IPS DF 4.7 (cell line): ENCODE measurements around the gene MYDGF.
"Not testable (repeated sequence)": the region's sequence is repeated elsewhere in the genome, so short reads cannot be mapped to it uniquely, and the experiment has no call there.

ENCODE experiments used
- DNase-seq: peaks from one replicate; pipeline ENCODE4 v3.0.0-alpha.2; 2013; ENCODE audit warnings: low spot score; ENCODE audit errors: extremely low read depth

Gene MYDGF

DNA sequence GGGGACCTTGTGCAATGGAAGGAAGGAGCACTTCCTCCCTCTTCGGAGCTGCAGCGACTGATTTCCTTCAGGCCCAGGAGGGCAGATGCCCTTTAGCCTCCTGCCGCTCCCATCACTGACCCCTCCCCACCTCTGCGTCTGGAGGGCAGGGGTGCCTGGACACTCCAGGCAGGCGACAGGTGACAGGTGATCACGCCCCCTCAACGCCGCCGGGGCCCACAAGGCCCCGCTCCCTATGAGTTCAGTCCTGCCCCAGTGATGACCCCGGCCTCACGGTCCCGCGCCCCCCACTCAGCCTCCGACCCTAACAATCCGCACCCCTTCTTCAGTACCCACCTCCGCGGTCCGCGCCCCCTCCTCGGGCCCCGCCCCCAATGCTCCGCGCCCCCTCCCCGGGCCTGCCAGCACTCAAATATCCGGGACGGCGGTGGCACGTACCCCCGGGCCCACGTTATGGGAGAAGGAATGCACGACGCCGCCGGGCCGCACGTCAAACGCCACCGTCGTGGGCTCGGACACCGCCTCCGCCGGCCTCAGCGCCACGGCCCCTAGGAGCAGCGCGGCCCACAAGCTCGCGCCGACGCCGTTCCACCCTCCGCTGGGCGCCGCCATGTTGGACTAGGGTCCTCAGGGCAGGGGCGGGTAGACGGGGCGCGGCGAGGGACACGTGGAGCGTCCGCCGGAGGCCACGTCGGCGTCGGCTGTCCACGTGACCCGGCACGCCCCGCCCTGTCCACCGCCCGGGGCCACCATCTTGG is at the start of gene MYDGF:
Gene MYDGF, minus strand, starts transcription at position 620 of the 758 bp plus-strand sequence. Its CDS starts 8 bp downstream, at position 612.
- no peak for DNase-seq

- DNase-seq, result no peak
These were observed 49.3 kb upstream of the MYDGF start for GRCh38 chr19:4719499-4719866.

DNA sequence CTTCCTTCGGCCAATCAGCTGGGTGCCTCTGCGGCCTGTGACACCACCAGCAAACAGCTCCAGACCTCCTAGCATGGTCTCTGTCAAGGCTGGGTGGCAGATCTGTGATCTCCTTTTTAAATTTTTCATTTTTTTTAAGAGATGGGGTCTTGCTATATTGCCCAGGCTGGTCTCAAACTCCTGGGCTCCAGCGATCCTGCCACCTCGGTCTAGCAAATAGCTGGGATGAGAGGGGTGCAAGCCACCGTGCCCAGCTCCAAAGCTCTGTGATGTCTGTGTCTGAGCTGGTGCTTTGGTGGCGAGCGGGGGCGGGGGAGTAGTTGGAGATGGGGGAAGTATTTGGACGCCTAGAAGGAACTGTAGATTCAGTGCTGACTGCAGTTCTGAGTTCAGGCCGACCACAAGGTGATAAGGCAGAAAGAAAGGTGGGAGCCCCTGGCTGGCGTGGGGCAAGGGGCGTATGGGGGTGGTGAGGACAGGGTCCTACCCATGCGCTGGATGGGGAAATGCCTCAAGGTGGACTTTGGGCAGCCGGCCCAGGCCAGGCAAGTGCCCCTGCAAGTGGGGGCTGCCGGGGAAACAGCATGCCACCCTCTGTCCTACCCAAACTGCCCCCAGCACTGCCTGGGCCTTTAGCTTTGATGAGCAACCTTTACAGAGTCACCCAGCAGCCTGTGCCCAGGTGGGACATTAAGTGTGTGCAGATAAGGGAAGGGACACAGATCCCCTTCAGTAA is 48.0 kb upstream of the MYDGF start:
- no peak for DNase-seq

DNA sequence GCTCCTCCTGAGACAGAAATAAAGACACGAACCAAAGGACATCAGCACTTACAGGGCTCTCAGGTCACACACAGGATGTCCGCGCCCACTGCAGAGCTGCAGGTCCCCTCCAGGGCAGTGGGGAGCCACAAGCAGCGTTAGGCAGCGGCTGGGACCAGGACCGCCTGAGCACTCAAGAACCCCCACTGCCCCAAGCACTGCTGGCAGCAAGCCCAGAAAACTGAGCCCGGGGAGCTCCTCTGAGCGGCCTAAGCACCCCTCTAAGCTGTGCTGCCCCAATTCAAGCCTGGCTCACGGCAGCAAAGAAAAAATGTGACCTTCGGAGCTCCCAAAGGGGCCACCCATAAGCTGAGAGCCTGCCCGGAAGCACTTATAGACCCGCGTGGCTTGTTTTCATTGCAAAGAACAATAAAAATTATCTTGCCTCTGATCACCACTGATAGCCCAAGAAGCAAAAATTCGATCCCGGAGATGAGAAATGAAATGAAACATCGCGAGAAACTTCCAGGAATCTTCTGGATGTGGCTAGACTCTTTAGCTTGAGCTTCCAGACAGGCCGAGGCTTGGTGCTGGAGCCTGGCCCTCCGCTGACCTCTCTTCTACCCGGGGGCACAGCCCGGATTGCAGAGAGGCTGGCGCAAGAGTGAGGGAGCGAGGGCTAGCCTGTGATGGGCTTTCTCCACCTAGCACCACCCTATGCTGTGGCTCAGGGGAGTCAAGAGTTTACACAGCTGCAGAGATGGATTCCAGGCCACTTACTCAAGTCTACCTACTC is 47.2 kb upstream of the MYDGF start:
- no peak for DNase-seq

DNA sequence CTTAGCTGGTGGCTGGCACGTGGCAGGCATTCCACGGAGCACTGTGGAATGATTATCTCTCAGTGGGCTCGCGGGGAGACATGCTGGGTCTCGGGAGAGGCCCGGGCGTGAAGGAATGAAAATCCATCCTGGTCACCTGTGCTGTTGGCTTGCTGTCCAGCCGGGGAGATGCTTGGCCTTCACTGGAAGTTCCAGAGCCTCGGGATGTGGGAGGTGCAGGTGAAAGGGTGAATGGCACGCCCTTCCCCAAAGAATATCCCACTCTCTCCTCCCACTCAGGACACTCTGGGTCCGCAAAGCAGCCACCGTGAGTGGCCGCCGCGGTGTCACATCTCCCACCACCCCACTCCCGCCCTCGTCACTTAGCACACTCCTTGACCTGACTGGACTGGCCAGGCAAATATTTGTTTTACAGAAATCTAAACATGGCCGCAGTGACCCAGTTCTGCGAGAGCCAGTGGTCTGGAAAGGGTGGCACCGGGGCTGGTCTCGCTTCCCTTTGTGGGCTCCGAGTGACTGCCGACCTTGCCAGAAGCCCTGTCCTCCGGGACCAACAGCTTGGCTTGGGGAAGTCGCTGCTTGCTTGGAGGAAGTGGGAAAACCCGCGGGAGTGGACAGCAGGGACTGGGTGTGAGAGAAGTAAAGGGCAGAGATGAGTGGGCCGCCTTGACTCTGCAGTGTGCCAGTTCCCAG is 45.5 kb upstream of the MYDGF start:
- DNase-seq, result no peak

DNA sequence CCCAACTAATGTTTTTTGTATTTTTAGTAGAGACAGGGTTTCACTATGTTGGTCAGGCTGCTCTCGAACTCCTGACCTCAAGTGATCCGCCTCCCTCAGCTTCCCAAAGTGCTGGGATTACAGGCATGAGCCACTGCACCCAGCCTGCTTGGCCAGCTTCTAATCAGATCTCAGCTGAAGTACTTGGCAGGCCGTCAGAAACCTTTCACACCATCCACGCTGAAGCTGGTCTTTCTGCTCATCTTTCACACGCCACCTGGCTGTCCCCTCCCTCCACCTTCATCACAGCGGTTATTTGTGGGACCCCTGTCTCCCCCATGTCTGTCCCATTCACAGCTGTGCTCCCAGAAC is 45.0 kb upstream of the MYDGF start:
- not testable (repeated sequence) for DNase-seq

DNA sequence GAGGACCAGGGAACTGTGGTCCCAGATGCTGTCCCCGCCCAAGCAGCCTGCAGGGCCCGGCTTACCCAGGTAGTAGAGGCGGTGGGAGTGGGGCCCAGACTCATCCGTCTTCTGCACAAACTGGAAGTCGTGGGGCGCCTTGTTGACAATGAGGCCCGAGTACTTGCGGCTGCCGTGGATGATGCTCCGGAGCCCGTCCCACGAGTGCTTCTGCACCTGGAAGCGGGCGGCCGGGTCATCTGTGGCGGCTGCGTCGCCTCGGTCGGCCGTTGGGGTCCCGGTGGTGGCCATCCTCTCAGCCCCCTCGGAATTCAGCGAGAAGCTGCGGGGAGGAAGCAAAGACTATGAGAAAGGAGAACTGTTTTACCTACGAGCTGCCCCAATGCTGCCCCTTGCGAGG is 43.9 kb upstream of the MYDGF start:
- DNase-seq, result no peak

DNA sequence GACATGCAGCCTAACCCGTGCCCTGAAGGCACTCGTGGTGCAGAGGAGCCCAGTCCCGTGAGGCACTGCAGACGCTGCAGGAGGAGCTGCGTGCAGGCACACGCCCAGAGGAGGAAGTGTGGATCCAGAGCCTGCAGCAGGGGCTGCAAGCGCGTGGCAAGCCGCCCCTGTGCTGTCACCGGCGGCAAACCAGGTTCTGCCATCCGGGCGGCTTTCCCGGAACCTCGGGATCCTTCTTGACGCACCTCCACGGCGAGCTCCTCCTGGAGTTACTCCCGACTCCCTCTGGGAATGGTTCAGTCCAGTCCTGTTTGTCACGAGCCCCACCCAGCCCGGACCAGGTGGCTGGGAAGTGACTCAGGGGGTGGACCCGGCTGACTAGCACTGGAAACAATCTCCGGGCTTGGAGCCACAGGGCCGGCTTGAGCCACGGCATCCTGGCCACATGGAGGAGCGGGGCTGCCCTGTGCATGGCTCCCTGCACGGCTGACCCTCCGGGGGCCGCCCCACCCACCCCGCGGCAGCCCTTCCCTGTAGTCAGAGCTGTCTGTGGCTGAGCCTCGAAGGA is 43.3 kb upstream of the MYDGF start:
- no peak for DNase-seq

GRCh38 chr19:4712771-4713170 is 42.6 kb upstream of the MYDGF start:
- DNase-seq, result no peak

- DNase-seq, result no peak
These were observed 41.1 kb upstream of the MYDGF start for GRCh38 chr19:4711211-4711610.

DNA sequence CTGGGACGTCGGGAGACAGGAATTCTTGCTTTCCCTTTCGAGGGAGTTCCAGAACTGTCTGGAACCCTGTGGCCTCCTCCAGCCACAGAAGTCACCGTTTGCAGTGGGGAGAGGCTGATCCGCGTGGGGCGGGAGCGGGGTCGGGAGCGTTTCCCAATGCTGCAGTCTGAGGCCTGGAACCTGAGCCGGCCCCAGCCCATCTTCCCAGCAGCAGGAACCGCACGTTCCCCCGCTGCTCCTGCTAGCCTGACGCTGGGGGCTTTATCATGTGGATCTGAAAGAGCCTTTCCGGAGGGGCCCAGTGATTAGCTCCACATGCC is 40.1 kb upstream of the MYDGF start:
- no peak for DNase-seq

DNA sequence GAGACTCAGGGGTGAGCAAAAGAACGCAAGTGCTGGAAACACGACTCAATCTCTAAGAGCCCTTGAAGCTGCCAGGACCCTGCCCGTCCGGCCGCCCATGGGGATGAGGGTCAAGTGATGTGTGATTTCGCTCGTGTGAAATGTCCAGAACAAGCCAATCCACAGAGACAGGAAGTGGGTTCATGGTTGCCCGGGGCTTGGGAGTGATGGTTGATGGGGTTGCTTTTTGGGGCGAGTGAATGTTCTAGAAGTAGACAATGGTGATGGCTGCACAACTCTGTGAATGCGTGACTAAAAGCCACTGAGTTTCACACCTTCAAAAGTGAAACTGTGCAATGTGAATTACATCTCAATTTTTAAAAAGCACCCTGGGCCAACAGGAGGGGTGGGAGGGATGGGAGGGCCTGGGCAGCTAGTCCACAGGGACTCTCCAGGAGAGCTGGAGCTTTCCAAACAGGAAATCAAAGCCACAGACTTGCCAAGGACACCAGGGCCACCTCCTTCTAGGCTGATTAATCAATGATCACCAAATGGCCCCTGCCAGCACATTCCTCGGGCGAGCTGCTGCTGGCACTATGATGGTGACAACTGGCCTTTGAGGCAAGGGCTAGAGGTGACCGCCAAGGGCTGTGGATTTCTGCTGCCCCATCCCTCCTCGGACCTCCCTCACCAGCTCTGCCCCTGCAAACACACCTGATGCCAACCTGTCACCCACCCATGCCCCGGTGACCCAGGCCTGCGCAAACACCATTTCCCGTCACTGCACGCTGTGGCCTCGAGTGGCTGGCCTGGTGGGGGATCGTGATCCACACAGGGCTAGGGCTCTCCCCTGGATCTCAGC is 39.5 kb upstream of the MYDGF start:
- no peak for DNase-seq

GRCh38 chr19:4707956-4708650 is 38.0 kb upstream of the MYDGF start:
- no peak for DNase-seq

DNA sequence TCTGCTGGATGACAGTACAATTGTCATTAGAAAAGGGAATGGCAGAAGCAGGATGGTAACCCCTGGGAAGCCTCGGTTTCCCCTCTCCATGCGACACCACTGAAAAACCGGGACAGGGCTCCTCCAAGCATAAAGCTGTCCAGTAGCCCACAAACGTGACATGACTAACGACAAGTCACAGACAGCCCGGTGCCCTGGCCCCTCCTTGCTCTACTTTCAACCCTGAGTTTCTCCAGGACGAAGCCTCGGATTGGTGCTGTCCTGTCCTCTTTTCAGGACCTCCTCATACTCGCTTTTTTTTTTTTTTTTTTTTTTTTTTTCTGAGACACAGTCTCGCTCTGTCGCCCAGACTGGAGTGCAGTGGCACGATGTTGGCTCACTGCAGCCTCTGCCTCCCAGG is 37.2 kb upstream of the MYDGF start:
- no peak for DNase-seq

DNA sequence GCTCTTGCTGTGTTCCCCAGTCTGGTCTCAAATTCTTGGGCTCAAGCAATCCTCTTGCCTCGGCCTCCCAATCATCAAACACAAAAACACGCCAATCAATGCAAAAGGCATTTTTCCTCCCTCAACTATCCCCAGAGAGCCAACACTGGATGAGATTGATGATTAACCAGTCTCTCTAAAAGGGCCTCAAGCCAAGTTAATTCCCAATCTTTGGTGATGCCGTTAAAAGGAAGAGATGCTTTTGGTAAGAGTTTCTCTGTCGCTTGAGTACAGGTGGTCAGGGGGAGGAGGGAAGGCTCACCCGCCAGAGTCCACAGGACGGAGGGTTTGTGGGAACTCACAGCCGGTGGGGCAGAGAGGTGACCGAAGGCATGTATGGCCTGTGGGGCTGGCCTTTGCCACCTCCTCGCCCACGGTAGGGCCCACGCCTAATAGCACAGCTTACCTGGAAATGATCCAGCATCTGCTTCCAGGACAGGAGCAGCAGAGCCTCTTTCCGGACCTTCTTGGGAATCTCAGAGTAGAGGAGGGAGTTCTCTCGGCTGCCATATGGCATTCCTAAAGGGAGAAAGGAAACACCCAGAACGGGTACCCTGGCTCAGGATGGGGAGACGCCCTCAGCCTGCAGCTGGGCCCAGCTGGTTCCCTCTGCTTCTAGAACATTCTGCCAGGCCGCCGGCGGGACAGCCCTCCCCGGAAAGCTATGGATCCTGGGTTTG is 35.4 kb upstream of the MYDGF start:
- no peak for DNase-seq

GRCh38 chr19:4704317-4704673 is 34.2 kb upstream of the MYDGF start:
- DNase-seq, result no peak

DNA sequence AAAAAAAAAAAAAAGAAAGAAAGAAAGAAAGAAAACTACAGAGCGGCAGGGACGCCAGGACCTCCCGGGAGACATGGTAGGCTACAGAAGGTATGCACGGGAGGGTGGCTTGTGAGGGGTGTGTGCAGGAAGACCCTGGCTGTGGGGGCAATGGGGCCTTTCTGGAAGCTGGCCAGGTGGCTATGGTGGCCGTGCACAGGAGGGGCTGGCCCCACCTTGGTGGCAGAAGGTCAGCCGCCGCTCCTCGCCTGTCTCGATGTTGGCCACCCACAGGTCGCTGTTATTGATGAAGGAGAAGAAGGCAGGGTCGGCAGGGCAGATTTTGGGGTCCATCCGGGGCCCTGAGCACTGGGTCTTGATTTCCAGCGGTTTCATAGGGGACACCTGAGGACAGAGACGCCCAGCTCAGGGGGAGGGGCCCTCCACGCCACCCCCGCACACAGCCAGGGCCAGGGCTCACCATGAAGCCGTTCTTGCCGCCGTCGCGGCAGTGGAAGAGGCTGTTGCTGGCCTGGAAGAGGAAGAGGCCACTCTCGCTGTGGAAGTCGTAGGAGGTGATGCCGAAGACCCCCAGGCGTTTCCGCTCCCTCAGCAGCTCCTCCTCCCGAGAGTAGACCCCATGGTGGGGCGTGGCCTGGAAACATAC is 33.7 kb upstream of the MYDGF start:
- no peak for DNase-seq

- no peak for DNase-seq
These were observed 32.6 kb upstream of the MYDGF start for GRCh38 chr19:4702764-4703163.

- DNase-seq, result no peak
These were observed 31.4 kb upstream of the MYDGF start for GRCh38 chr19:4701557-4701956.
